Measurements from ENCODE around the gene KRTAP9-8. TPM values are rescaled to one million over a fixed set of nuclear protein-coding genes. Genes with fewer than 3 reads are reported as not detected.
"Not testable (repeated sequence)": the region's sequence is repeated elsewhere in the genome, so short reads cannot be mapped to it uniquely, and the experiment has no call there.

The KRTAP9-8 gene
- polyA plus RNA-seq, 1 donor = not detected

DNA sequence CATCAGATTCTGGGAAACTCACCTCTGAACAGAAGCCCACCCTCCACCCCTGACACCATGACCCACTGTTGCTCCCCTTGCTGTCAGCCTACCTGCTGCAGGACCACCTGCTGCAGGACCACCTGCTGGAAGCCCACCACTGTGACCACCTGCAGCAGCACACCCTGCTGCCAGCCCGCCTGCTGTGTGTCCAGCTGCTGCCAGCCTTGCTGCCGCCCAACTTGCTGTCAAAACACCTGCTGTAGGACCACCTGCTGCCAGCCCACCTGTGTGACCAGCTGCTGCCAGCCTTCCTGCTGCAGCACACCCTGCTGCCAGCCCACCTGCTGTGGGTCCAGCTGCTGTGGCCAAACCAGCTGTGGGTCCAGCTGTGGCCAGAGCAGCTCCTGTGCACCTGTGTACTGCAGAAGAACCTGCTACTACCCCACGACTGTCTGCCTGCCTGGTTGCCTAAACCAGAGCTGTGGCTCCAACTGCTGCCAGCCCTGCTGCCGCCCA lies 11.2 kb upstream of the KRTAP9-8 start, which contains the start of gene KRTAP9-2:
Gene KRTAP9-2 (plus strand): TSS at position 51 of the 498 bp plus-strand sequence. CDS start 7 bp downstream, at position 58.
- DNase-seq; H3K27ac ChIP-seq (ENCODE audit: low read length); H3K36me3 ChIP-seq (ENCODE audit: control insufficient read depth, insufficient read depth, low read length); H3K9me3 ChIP-seq (ENCODE audit: control insufficient read depth, low read depth, low read length); H3K4me3 ChIP-seq (ENCODE audit: low read length); H3K27me3 ChIP-seq (ENCODE audit: control insufficient read depth, insufficient read depth, low read length); H3K4me1 ChIP-seq (ENCODE audit: control insufficient read depth, insufficient read depth, low read length): not testable (repeated sequence)
- WGBS (ENCODE audit: insufficient coverage, low lambda C conversion rate) = no CpG with 5 or more reads among the region's 4 CpGs

DNA sequence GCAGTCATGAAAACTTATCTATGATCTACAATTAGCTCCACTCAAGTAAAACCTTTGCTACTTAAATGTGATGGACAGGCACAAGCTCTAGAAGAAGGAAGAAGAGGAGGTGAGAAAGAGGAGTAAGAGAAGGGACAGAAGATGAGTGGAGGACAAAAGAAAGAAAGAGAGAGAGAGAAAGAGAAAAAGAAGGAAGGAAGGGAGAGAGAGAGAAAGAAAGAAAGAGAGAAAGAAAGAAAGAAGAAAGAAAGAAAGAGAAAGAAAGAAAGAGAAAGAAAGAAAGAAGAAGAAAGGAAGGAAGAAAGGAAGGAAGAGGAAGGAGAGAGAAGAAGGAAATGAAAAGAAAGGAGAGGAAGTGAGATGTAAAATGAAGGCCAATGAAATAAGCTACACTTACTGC lies 7.7 kb upstream of the KRTAP9-8 start:
- no peak for DNase-seq
- no peaks in the 10 kb centered on the region for H3K36me3 ChIP-seq (ENCODE audit: control insufficient read depth, insufficient read depth, low read length)
- H3K27ac ChIP-seq (ENCODE audit: low read length) = no peak overlapping the region
- no peak overlapping the region for H3K4me3 ChIP-seq (ENCODE audit: low read length)
- H3K27me3 ChIP-seq (ENCODE audit: control insufficient read depth, insufficient read depth, low read length) = peaks cover 12% of the 10 kb centered on the region
- no peaks in the 10 kb centered on the region for H3K4me1 ChIP-seq (ENCODE audit: control insufficient read depth, insufficient read depth, low read length)
- no peaks in the 10 kb centered on the region for H3K9me3 ChIP-seq (ENCODE audit: control insufficient read depth, low read depth, low read length)

DNA sequence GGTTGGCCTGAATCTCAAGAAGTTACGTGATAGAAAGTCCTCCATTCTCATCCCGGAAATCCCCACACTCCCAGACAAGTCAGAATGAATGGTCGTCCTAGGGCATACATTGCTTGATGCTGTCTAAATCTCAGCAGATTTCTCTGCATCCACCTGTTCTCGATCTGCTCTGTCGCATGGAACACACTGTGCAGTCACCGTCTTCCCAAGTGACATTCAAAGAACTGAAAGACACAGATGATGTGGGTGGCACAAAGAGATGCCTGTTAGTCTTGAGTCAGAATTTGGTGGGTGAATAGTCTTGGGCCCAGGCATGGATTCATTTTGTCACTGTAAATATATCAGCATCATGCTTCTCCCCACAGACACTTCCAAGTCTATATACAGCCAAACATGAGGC lies 6.1 kb upstream of the KRTAP9-8 start:
- Histone ChIP-seq H3K36me3 (ENCODE audit: control insufficient read depth, insufficient read depth, low read length) (no peaks in the 10 kb centered on the region), H3K27me3 (ENCODE audit: control insufficient read depth, insufficient read depth, low read length) (peaks cover 8% of the 10 kb centered on the region), H3K4me1 (ENCODE audit: control insufficient read depth, insufficient read depth, low read length) (no peaks in the 10 kb centered on the region), H3K27ac (ENCODE audit: low read length) (no peak overlapping the region), H3K9me3 (ENCODE audit: control insufficient read depth, low read depth, low read length) (no peaks in the 10 kb centered on the region), H3K4me3 (ENCODE audit: low read length) (no peak overlapping the region)
- no CpG with 5 or more reads among the region's 6 CpGs for WGBS (ENCODE audit: insufficient coverage, low lambda C conversion rate)
- DNase-seq = no peak

DNA sequence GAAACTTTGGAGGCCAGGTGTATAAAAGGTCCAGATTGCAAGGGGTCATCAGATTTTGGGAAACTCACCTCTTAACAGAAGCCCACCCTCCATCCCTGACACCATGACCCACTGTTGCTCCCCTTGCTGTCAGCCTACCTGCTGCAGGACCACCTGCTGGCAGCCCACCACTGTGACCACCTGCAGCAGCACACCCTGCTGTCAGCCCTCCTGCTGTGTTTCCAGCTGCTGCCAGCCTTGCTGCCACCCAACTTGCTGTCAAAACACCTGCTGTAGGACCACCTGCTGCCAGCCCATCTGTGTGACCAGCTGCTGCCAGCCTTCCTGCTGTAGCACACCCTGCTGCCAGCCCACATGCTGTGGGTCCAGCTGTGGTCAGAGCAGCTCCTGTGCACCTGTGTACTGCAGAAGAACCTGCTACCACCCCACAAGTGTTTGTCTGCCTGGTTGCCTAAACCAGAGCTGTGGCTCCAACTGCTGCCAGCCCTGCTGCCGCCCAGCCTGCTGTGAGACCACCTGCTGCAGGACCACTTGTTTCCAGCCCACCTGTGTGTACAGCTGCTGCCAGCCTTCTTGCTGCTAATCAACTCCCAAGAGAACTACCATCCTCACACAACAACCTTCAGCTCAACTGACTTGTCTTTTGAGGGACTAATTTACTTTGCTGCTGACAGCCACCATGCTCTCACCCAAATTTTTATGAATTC lies 5.2 kb upstream of the KRTAP9-8 start, which contains the start of gene KRTAP9-3:
Gene KRTAP9-3 (plus strand): TSS at position 51 of the 707 bp plus-strand sequence. CDS start 53 bp downstream, at position 104.
- H3K27me3 ChIP-seq (ENCODE audit: control insufficient read depth, insufficient read depth, low read length); H3K9me3 ChIP-seq (ENCODE audit: control insufficient read depth, low read depth, low read length); DNase-seq; H3K4me1 ChIP-seq (ENCODE audit: control insufficient read depth, insufficient read depth, low read length); H3K27ac ChIP-seq (ENCODE audit: low read length); H3K36me3 ChIP-seq (ENCODE audit: control insufficient read depth, insufficient read depth, low read length); H3K4me3 ChIP-seq (ENCODE audit: low read length): not testable (repeated sequence)
- whole genome bisulfite sequencing (ENCODE audit: insufficient coverage, low lambda C conversion rate) = no CpG with 5 or more reads among the region's 1 CpG

DNA sequence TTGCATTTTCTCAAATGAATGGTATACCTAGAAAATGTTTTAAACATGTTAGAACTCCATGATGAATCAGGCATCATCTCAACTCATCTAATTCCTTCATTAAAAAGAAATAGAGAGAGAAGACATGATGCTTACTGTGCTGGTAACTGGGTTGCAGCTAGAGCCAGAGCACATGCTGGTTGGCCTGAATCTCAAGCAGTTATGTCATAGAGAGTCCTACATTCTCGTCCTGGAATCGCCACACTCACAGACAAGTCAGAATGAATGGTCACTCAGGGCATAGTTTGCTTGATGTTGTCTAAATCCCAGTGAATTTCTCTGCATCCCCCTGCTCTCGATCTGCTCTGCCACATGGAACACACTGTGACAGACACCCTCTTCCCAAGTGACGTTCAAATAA lies 683 bp upstream of the KRTAP9-8 start:
- H3K4me1 ChIP-seq (ENCODE audit: control insufficient read depth, insufficient read depth, low read length); H3K4me3 ChIP-seq (ENCODE audit: low read length): not testable (repeated sequence)
- WGBS (ENCODE audit: insufficient coverage, low lambda C conversion rate) = no CpG with 5 or more reads among the region's 4 CpGs

DNA sequence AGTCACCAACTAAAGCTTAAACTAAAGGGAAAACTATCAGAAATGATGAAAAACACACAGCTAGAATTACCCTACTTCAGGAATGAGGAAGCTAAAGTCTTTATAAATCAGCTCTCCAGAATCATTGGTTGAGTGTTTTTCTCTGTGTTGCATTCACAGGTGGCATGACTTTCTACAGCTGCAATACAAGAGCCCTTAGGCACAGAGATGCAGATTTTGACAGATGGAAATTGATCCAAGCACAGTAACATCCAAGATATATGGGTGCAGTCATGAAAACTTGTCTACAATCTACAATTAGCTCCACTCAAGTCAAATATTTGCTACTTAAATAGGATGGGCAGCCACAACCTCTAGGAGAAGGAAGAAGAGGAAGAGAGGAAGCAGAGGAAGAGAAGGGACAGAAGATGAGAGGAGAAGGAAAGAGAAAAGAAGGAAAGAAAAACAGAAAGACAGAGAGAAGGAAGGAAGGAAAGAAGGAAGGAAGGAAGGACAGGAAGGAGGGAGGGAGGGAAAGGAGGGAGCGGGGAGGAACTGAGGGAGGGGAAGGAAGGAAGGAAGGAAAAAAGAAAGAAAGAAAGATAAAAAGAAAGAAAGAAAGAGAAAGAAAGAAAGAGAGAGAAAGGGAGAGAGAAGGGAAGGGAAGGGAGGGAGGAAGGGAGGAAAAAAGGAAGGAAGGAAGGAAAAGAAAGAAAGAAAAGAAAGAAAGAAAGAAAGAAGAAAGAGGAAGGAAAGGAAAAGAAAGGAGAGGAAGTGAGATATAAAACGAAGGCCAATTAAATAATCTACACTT lies 9.4 kb downstream of the KRTAP9-8 start:
- H3K9me3 ChIP-seq (ENCODE audit: control insufficient read depth, low read depth, low read length); H3K4me1 ChIP-seq (ENCODE audit: control insufficient read depth, insufficient read depth, low read length); H3K27me3 ChIP-seq (ENCODE audit: control insufficient read depth, insufficient read depth, low read length); H3K27ac ChIP-seq (ENCODE audit: low read length); H3K36me3 ChIP-seq (ENCODE audit: control insufficient read depth, insufficient read depth, low read length); DNase-seq; H3K4me3 ChIP-seq (ENCODE audit: low read length): not testable (repeated sequence)
- WGBS (ENCODE audit: insufficient coverage, low lambda C conversion rate) = 50% methylated on average over 2 of the region's 2 CpGs

More for the DNA sequence above, 683 bp upstream of the KRTAP9-8 start:
- not testable (repeated sequence) for H3K9me3 ChIP-seq (ENCODE audit: control insufficient read depth, low read depth, low read length); H3K27me3 ChIP-seq (ENCODE audit: control insufficient read depth, insufficient read depth, low read length); H3K36me3 ChIP-seq (ENCODE audit: control insufficient read depth, insufficient read depth, low read length); H3K27ac ChIP-seq (ENCODE audit: low read length); DNase-seq

DNA sequence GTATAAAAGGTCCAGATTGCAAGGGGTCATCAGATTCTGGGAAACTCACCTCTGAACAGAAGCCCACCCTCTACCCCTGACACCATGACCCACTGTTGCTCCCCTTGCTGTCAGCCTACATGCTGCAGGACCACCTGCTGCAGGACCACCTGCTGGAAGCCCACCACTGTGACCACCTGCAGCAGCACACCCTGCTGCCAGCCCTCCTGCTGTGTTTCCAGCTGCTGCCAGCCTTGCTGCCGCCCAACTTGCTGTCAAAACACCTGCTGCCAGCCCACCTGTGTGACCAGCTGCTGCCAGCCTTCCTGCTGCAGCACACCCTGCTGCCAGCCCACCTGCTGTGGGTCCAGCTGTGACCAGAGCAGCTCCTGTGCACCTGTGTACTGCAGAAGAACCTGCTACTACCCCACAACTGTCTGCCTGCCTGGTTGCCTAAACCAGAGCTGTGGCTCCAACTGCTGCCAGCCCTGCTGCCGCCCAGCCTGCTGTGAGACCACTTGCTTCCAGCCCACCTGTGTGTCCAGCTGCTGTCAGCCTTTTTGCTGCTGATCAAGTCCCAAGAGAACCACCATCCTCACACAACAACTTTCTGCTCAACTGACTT lies 11.9 kb downstream of the KRTAP9-8 start, which contains the start of gene KRTAP9-4:
Gene KRTAP9-4 (plus strand): TSS at position 51 of the 604 bp plus-strand sequence. CDS start 34 bp downstream, at position 85.
- DNase-seq; H3K36me3 ChIP-seq (ENCODE audit: control insufficient read depth, insufficient read depth, low read length); H3K4me3 ChIP-seq (ENCODE audit: low read length); H3K27ac ChIP-seq (ENCODE audit: low read length); H3K9me3 ChIP-seq (ENCODE audit: control insufficient read depth, low read depth, low read length); H3K4me1 ChIP-seq (ENCODE audit: control insufficient read depth, insufficient read depth, low read length): not testable (repeated sequence)
- peaks cover 13% of the 10 kb centered on the region for H3K27me3 ChIP-seq (ENCODE audit: control insufficient read depth, insufficient read depth, low read length)
- no CpG with 5 or more reads among the region's 2 CpGs for WGBS (ENCODE audit: insufficient coverage, low lambda C conversion rate)

DNA sequence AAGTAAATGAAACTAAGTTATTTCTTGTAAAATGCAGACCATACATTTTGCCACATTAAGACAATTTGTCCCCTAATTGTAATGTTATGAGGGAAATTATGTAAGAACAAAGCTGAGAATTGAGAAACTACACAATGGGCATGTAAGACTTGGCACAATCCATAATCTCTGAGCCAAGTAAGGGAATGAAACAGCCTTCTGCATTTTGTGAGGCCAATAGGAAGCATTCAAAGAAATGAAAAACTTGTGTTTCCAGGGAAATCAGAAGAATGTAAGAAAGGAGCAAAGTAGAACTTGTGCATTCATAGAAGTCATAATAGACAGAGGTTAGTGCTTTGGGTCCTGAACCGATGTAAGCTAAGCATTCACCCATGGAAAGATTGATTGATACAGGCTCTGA lies 13.5 kb downstream of the KRTAP9-8 start:
- Histone ChIP-seq H3K4me3 (ENCODE audit: low read length) (no peak overlapping the region), H3K9me3 (ENCODE audit: control insufficient read depth, low read depth, low read length) (no peaks in the 10 kb centered on the region), H3K4me1 (ENCODE audit: control insufficient read depth, insufficient read depth, low read length) (no peaks in the 10 kb centered on the region), H3K27me3 (ENCODE audit: control insufficient read depth, insufficient read depth, low read length) (peaks cover 13% of the 10 kb centered on the region), H3K36me3 (ENCODE audit: control insufficient read depth, insufficient read depth, low read length) (no peaks in the 10 kb centered on the region), H3K27ac (ENCODE audit: low read length) (no peak overlapping the region)
- WGBS (ENCODE audit: insufficient coverage, low lambda C conversion rate) = no CpG with 5 or more reads among the region's 1 CpG
- no peak for DNase-seq

DNA sequence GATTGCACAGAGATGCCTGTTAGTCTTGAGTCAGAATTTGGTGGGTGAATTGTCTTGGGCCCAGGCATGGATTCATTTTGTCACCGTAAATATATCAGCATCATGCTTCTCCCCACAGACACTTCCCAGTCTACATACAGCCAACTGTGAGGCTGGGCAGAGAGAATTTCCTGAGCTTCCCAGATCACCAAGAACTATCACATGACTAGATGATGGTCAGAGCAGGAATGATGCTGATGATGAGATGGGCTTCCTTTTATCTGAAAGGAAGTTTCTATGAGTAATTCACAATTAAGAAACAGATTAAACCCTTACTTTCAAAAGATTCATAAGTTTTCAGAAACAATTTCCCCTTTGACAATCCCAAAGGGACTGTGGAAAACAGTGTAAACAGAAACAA lies 17.1 kb downstream of the KRTAP9-8 start:
- Histone ChIP-seq H3K4me3 (ENCODE audit: low read length) (no peak overlapping the region), H3K36me3 (ENCODE audit: control insufficient read depth, insufficient read depth, low read length) (no peaks in the 10 kb centered on the region), H3K27ac (ENCODE audit: low read length) (no peak overlapping the region), H3K27me3 (ENCODE audit: control insufficient read depth, insufficient read depth, low read length) (peaks cover 18% of the 10 kb centered on the region), H3K4me1 (ENCODE audit: control insufficient read depth, insufficient read depth, low read length) (no peaks in the 10 kb centered on the region), H3K9me3 (ENCODE audit: control insufficient read depth, low read depth, low read length) (no peaks in the 10 kb centered on the region)
- WGBS (ENCODE audit: insufficient coverage, low lambda C conversion rate) = no CpG with 5 or more reads among the region's 1 CpG
- no peak for DNase-seq

Measured in large intestine (tissue), 3 donors.